NT2/D1 (cell line): ENCODE measurements around the gene P3H1.

Experiments used
- DNase-seq: peaks from one replicate; pipeline ENCODE4 v3.0.0-alpha.2; 2011; ENCODE audit warnings: low read depth, low spot score
- H3K27me3 ChIP-seq: 2 replicates; pipeline ENCODE4 v1.6.0; 2011; ENCODE audit warnings: mild to moderate bottlenecking; ENCODE audit not compliant: insufficient read length, insufficient read depth
- H3K36me3 ChIP-seq: 2 replicates; pipeline ENCODE4 v1.6.1; 2011; ENCODE audit warnings: mild to moderate bottlenecking, low read length, mixed read lengths; ENCODE audit not compliant: insufficient read depth, insufficient read length
- H3K4me1 ChIP-seq: 2 replicates; pipeline ENCODE4 v1.5.1; 2011; ENCODE audit not compliant: insufficient read depth, insufficient read length
- H3K4me3 ChIP-seq: 2 replicates; pipeline ENCODE4 v1.5.1; 2011; ENCODE audit warnings: low read depth; ENCODE audit not compliant: insufficient read length
- H3K9ac ChIP-seq: 2 replicates; pipeline ENCODE4 v1.6.0; 2011; ENCODE audit warnings: low read depth; ENCODE audit not compliant: insufficient read length
- H3K9me3 ChIP-seq: 2 replicates; pipeline ENCODE4 v1.5.1; 2011; ENCODE audit warnings: mild to moderate bottlenecking, low read length; ENCODE audit not compliant: insufficient read depth
- SUZ12 ChIP-seq: IDR thresholded peaks from 2 replicates; pipeline ENCODE4 v1.6.1; 2011; ENCODE audit not compliant: insufficient read length, insufficient read depth; ENCODE audit errors: extremely low read depth
- YY1 ChIP-seq: IDR thresholded peaks from 2 replicates; pipeline ENCODE4 v1.6.1; 2011; ENCODE audit not compliant: insufficient read length, insufficient read depth
- ZNF274 ChIP-seq: IDR thresholded peaks from 2 replicates; pipeline ENCODE4 v1.6.1; 2011; ENCODE audit warnings: mild to moderate bottlenecking, low read depth, low read length

Gene P3H1

DNA sequence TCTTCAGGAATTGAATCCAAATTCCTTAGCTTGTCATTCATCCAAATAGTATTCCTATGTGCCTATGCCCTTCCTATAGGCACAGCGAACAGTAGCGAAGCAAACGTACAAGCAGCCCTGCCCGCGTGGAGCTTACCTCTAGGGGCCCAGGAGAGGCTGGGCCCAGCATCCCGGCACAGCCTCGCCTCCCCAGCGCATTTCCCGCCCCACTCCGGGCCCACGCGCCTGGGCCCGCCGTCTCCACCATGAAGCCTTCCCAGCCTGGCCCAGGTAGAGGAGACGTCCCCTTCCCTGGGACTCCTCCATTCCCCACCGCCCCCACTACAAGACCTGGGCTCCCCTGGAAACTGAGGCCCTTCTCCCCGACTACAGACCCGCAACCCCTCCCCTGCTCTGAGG, 17.7 kb upstream of the P3H1 start:
- Histone ChIP-seq H3K36me3 (peaks cover 42% of the 10 kb centered on the region), H3K27me3 (no peaks in the 10 kb centered on the region)
- TF ChIP-seq YY1 = no peak
- no peak for TF ChIP-seq SUZ12
- TF ChIP-seq ZNF274 = no peak

GRCh38 chr1:42783092-42783491, 16.3 kb upstream of the P3H1 start:
- no peak for TF ChIP-seq ZNF274
- TF ChIP-seq YY1 = no peak
- no peak for TF ChIP-seq SUZ12
- no peak overlapping the region for H3K4me3 ChIP-seq
- no peaks in the 10 kb centered on the region for H3K27me3 ChIP-seq
- DNase-seq = no peak
- H3K4me1 ChIP-seq = no peaks in the 10 kb centered on the region
- no peak overlapping the region for H3K9ac ChIP-seq
- H3K9me3 ChIP-seq = no peaks in the 10 kb centered on the region
- peaks cover 56% of the 10 kb centered on the region for H3K36me3 ChIP-seq

More for the DNA sequence above, 17.7 kb upstream of the P3H1 start:
- no peaks in the 10 kb centered on the region for H3K9me3 ChIP-seq
- H3K9ac ChIP-seq = no peak overlapping the region
- no peak overlapping the region for H3K4me3 ChIP-seq
- DNase-seq = no peak
- H3K4me1 ChIP-seq = no peaks in the 10 kb centered on the region

DNA sequence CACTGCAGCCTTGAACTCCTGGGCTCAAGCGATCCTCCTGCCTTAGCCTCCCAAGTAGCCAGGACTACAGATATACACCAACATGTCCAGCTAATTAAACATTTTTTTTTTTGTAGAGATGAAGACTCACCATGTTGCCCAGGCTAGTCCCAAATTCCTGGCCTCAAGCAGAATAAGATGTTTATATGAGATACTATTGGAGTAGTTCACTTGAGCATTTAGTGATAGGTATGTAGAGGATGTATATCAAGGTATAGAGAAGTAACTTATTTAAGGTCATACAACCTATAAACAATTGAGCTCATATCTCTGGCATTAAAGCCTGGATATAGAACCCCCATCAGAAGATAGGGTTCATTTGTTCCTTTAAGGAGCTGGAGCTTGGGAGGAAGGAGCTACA, 13.3 kb upstream of the P3H1 start:
- no peaks in the 10 kb centered on the region for H3K4me1 ChIP-seq
- no peaks in the 10 kb centered on the region for H3K27me3 ChIP-seq
- H3K9ac ChIP-seq = no peak overlapping the region
- DNase-seq = no peak
- peaks cover 84% of the 10 kb centered on the region for H3K36me3 ChIP-seq
- no peaks in the 10 kb centered on the region for H3K9me3 ChIP-seq
- TF ChIP-seq ZNF274 (no peak), YY1 (no peak), SUZ12 (no peak)
- H3K4me3 ChIP-seq = no peak overlapping the region

GRCh38 chr1:42779725-42780124, 12.9 kb upstream of the P3H1 start:
- no peak for DNase-seq
- no peak overlapping the region for H3K9ac ChIP-seq
- no peak overlapping the region for H3K4me3 ChIP-seq
- no peaks in the 10 kb centered on the region for H3K27me3 ChIP-seq
- no peaks in the 10 kb centered on the region for H3K4me1 ChIP-seq
- no peaks in the 10 kb centered on the region for H3K9me3 ChIP-seq
- peaks cover 85% of the 10 kb centered on the region for H3K36me3 ChIP-seq
- TF ChIP-seq YY1 (no peak), SUZ12 (no peak), ZNF274 (no peak)

- Histone ChIP-seq H3K9ac (no peak overlapping the region), H3K4me1 (no peaks in the 10 kb centered on the region), H3K36me3 (peaks cover 86% of the 10 kb centered on the region), H3K4me3 (no peak overlapping the region), H3K9me3 (no peaks in the 10 kb centered on the region), H3K27me3 (no peaks in the 10 kb centered on the region)
- TF ChIP-seq ZNF274 (no peak), YY1 (no peak), SUZ12 (no peak)
- DNase-seq = peak; percentile 56
Measured at GRCh38 chr1:42777852-42778251, 11.0 kb upstream of the P3H1 start.

DNA sequence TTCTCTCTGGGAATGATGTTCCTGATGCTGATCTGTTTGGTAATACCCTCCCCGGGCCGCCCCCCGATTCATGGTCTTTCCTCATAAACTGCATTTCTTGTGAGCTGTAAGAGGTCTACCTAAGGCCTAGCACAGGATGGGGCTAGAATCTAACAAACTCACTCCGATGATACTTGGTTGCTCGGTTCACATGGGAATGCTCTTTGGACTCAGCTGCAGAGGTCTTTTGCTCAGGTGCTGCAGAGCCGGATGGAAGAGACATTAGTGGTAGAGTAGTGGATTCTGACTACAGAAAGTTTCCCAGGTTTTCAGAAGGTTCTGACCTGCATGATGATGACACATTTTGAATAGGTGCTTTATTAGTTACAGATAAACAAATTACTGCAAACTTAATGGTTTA, 9.7 kb upstream of the P3H1 start:
- no peaks in the 10 kb centered on the region for H3K27me3 ChIP-seq
- no peak overlapping the region for H3K9ac ChIP-seq
- DNase-seq = no peak
- no peak for TF ChIP-seq YY1
- no peak for TF ChIP-seq SUZ12
- TF ChIP-seq ZNF274 = no peak
- H3K4me1 ChIP-seq = no peaks in the 10 kb centered on the region
- H3K36me3 ChIP-seq = peaks cover 90% of the 10 kb centered on the region
- H3K4me3 ChIP-seq = no peak overlapping the region
- no peaks in the 10 kb centered on the region for H3K9me3 ChIP-seq

GRCh38 chr1:42774928-42775526, 8.2 kb upstream of the P3H1 start:
- Histone ChIP-seq H3K9me3 (no peaks in the 10 kb centered on the region), H3K36me3 (peaks cover 89% of the 10 kb centered on the region), H3K9ac (no peak overlapping the region), H3K4me3 (no peak overlapping the region), H3K4me1 (no peaks in the 10 kb centered on the region), H3K27me3 (no peaks in the 10 kb centered on the region)
- TF ChIP-seq ZNF274 (no peak), YY1 (no peak), SUZ12 (no peak)
- DNase-seq = no peak

GRCh38 chr1:42773420-42773819, 6.6 kb upstream of the P3H1 start:
- TF ChIP-seq YY1 (no peak), SUZ12 (no peak), ZNF274 (no peak)

More at GRCh38 chr1:42773420-42773819, 6.6 kb upstream of the P3H1 start:
- H3K27me3 ChIP-seq = no peaks in the 10 kb centered on the region
- peaks cover 83% of the 10 kb centered on the region for H3K36me3 ChIP-seq
- H3K9ac ChIP-seq = no peak overlapping the region
- no peaks in the 10 kb centered on the region for H3K9me3 ChIP-seq
- no peak overlapping the region for H3K4me3 ChIP-seq
- H3K4me1 ChIP-seq = no peaks in the 10 kb centered on the region
- DNase-seq = no peak
